Amygdala (tissue), 56 donors: ENCODE data around the gene RER1.

Experiments used
- DNase-seq, 56 donors: peaks; one replicate each; lab custom pipeline; 2025; lab: John Stamatoyannopoulos, UW

RER1 gene

DNA sequence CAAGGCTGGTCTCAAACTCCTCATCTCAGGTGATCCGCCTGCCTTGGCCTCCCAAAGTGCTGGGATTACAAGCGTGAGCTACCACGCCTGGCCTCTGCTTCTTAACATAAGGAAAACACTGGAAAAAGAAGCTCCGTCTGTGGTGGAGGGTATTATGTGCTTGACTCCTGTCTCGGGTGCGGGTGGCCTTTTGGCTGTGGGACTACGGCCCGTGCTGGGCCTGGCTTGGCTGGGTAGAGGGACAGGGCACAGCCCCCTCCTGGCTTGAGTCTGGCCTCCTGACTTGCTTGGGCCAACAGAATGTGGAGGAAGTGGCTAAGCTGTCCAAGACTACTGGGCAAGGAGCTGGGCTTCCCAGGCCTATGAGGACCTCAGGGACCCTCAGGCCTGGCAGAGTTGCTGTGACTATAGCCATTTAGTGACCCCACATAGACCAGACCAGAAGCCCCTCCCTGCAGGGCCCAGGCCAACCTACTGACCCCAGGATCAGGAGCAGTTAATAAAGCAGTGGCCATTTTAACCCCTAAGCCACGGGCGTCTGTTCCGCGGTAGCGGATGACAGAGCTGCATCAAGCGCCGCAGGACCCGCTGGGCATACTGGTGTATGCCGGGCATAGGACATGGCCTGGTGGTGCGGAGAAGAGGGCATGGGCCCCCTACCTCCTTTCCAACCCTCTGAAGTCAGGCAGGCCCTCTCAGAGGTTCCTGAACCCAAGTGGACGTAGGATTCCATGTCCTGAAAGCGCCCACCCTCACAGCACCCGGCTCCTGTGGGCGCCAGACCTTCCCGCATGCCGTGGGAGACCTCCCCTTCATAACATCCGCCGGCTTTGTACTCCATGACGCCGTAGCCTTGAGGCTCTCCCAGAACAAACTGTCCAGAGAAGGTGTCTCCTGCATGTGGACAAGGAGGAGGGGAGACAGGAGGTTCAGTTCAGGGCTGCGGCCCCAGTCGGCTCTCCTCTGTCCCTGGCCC, 4.7 kb upstream of the RER1 start:
- DNase-seq, result no peak

DNA sequence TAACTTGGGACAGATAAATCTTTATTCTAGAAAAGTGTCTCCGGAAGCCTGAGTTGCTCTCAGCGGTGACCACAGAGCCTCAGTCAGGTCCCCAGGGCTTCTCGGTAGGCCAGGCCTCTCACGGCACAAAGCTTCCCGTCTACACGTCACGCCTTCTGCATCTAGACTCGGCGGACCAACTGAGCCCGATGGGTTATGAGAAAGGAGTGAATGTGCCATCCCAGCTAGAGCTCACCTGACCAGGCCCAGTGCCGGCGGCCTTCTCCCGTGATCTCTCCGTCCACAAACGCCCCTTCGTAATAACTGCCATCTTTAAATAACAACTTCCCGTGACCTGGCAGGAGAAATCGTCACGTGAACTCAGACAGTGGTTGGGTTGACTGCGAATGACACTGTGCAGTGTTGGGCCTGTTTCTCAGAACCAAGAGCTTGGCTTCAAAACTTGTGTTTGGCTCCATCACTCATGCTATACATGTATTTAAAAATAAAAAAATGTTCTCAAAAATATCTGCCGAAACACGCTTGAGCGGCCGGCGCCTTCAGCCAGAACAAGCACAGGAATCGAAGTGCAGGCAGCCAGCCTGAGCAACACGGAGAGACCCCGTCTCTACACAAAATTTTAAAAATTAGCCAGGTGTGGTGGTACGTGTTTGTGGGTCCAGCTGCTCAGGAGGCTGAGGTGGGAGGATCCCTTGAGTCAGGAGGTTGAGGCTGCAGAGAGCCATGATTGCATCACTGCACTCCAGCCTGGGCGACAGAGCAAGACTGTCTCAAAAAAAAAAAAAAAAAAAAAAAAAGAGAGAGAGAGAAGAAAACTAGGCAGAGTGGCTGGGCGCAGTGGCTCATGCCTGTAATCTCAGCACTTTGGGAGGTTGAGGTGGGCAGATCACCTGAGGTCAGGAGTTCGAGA, 3.4 kb upstream of the RER1 start:
- no peak for DNase-seq

- DNase-seq, result no peak
Measured at GRCh38 chr1:2389644-2390043, 2.0 kb upstream of the RER1 start.

GRCh38 chr1:2391931-2392509, 379 bp downstream of the RER1 start:
- DNase-seq, result no peak

DNA sequence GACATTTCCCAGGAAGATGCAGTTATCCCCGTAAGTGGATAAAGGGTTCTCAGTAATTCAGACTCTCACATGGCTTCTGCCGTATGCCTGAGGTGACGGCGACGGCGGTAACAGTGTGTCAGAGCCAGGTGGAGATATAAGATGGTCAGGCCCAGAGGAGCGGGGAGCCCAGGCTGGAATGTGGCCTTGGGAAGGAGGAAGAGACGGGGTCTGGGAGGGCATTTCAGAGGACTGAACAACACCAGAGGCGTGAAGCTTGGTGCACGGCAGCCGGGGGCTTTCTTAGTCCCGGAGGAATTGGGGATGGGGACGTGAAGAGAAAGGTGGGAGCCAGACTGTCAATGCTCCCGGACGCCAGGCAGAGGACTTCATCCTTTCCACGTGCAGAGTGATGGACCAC, 1.0 kb downstream of the RER1 start:
- no peak for DNase-seq

GRCh38 chr1:2393471-2393877, 1.8 kb downstream of the RER1 start:
- DNase-seq, result no peak

DNA sequence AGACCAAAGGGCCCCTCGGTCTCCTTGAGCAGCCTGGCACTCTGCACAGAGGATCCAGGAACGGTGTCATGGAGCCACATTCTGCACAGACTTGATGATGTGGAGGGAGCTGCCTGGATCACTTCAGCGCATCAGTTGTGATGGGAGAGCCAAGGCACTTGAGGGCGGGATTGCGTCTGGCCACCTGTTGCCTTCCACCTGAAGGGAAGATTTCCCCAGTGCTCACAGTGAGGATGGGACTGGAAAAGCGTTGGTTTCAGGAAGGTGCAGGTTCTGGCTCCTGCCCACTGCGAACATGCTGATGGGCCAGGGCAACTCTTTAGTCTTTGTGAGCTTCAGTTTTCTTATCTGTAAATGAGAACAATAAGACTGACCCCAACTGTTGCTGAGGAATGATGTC, 2.6 kb downstream of the RER1 start:
- DNase-seq, result no peak

- DNase-seq, result no peak
Measured at GRCh38 chr1:2394761-2395160, 3.1 kb downstream of the RER1 start.

DNA sequence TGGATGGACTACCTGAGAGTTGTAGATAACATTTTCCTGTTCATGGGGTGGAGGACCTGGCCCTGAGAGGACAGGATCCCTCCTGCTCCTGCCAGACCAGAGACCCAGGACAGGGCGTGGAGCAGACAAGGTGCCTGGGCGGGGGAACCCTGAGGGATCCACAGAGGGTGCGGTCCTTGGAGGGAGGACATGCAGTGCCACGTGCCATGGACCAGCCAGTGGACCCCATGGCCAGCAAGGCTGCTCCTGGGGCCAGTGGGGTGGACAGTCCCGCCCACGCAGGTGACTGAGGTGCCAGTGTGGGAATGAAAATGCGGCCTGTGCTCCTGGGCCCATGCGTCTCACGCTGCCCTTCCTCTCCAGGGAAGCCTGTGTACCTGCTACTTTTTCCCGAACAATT, 3.6 kb downstream of the RER1 start:
- DNase-seq, result no peak

DNA sequence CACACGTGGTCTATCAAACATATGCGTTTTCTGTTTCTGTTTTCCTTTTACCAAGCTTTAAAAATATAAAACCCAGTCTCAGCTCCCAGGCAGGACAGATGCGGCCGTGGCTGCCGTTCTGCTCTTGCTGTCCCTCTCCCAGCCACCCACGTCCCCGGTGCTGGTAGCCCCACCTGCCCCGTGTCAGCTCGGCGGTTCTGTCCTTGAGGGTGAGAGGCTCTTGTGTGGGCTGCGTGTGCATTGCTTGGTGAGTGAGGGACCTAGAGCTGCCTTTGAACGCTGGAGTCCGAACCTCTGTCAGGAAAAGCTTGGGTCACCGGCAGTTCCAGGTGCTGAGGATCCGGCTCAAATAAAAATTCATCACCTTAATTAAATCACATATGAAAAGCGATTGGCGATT, 4.4 kb downstream of the RER1 start:
- no peak for DNase-seq

- DNase-seq, result no peak
Measured at GRCh38 chr1:2396476-2396875, 4.8 kb downstream of the RER1 start.

DNA sequence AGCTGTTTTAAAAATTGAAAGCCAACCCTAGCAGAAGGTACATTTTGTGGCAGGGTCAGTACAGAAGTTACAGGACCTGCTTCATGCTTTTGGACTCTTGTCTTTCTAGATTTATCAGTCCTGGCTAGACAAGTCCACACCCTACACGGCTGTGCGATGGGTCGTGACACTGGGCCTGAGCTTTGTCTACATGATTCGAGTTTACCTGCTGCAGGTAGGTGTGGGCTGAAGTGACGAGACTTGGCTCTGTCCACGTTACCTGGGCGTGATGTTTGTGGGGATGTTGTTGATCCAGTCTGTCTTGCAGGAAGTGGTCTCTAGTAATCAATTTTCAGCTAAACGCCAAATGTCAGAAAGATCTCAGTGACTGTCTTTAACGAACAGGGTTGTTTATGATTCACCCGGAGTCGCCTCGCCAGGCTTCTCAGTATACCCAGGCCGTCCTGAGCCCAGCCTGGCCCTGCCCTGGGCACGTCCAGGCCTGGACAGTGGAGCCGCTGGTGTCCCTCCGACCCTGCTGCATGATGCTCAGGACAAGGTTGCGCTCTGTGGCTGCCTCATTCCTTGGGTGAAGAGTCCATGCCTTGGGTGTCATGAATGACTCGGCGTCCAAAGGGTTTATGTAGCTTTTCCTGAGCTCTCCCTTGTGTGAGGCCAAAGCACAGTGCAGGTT, 5.5 kb downstream of the RER1 start:
- no peak for DNase-seq

DNA sequence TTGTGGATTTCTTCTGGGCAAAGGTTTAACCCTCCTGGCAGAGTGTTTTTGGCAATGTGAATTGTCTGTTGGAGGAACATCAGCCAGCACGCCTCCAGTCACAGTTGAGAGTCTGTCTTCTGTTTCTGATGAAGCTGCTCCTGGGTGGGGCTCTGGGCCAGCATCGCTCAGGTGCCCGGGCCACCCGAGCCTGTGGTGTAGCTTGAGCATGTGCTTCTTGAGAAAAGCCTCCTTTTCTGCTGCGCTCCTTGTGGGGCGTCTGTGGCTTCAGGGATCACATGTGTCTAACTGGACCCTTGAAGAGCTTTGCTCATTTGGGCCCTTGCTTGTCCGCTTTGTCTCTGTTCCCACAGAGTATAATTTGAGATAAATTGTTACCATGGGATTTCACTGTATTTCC, 7.2 kb downstream of the RER1 start:
- DNase-seq, result no peak

GRCh38 chr1:2399890-2400575, 8.4 kb downstream of the RER1 start:
- DNase-seq, result no peak

- no peak for DNase-seq
Measured at GRCh38 chr1:2400576-2400909, 8.9 kb downstream of the RER1 start.

- no peak for DNase-seq
Measured at GRCh38 chr1:2400950-2401649, 9.5 kb downstream of the RER1 start.

- DNase-seq, result no peak
Measured at GRCh38 chr1:2402420-2402819, 10.8 kb downstream of the RER1 start.

DNA sequence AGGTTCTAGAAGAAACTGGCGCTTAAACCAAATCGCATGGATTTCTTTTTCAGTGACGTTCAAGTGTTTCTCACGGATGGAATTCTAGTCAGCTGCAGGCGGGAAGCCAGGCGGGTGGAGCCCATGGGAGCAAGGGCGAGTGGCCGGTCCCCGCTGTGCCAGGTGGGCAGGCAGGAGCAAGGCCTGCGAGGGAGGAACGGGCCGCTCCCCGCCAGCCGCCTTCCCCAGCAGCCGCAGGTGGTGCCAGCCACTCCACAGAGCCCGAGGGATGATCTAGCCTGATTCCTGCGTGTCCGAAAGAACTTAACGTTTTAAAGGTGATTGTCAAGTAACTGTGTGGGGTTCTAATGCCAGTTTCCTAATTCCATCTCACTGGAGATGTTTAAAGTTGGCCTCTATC, 11.6 kb downstream of the RER1 start:
- DNase-seq, result no peak

- DNase-seq, result no peak
Measured at GRCh38 chr1:2404142-2404889, 12.7 kb downstream of the RER1 start.
